ENCODE results near the gene KLK5.

Gene KLK5

DNA sequence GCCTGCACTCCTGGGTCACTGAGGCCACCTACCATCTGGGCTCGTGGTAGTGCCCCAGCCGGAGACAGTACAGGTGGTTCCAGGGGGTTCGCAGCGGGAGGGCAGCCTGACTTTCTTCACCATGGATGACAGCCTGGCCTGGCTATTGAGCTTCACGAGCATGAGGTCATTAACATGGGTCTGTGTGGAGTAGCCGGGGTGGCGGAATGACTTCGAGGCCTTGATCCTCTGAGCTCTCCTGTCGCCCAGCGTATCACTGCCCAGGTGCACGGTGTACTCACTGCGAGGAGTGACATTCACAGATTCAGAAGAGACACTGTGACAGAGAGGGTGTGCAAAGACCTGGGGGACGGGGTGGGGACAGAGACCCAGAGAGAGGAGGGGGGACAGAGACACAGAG, 27.4 kb upstream of the KLK5 start:
- Histone ChIP-seq H3K4me3 (ENCODE audit: low read length) (no peak overlapping the region), H3K4me2 (ENCODE audit: low read depth, low read length) (no peak overlapping the region), H3K79me2 (ENCODE audit: low read length) (no peaks in the 10 kb centered on the region), H3K9me2 (replicated peaks; ENCODE audit: insufficient read depth, low read length) (no peaks in the 10 kb centered on the region), H4K20me1 (ENCODE audit: insufficient read depth, low read length) (no peaks in the 10 kb centered on the region), H3K27ac (ENCODE audit: low read length) (no peak overlapping the region), H2AFZ (ENCODE audit: low read length) (no peak overlapping the region), H3K27me3 (replicated peaks; ENCODE audit: insufficient read depth, low read length) (no peaks in the 10 kb centered on the region; the same call in 1 of the 2 replicates), H3K9ac (ENCODE audit: low read length) (no peak overlapping the region), H3K9me3 (replicated peaks; ENCODE audit: insufficient read depth, low read length) (no peaks in the 10 kb centered on the region), H3F3A (ENCODE audit: insufficient read depth, low read length) (no peaks in the 10 kb centered on the region), H3K4me1 (ENCODE audit: low read length) (no peaks in the 10 kb centered on the region), H3K36me3 (replicated peaks; ENCODE audit: insufficient read depth, low read length) (no peaks in the 10 kb centered on the region)
- TF ChIP-seq EZH2 (optimal IDR thresholded peaks at IDR 0.05; ENCODE audit: low read depth, low read length) (no peak), EZH2phosphoT487 (IDR thresholded peaks at IDR 0.05; ENCODE audit: low read length) (no peak)
- TF ChIP-seq, protein P1, sequence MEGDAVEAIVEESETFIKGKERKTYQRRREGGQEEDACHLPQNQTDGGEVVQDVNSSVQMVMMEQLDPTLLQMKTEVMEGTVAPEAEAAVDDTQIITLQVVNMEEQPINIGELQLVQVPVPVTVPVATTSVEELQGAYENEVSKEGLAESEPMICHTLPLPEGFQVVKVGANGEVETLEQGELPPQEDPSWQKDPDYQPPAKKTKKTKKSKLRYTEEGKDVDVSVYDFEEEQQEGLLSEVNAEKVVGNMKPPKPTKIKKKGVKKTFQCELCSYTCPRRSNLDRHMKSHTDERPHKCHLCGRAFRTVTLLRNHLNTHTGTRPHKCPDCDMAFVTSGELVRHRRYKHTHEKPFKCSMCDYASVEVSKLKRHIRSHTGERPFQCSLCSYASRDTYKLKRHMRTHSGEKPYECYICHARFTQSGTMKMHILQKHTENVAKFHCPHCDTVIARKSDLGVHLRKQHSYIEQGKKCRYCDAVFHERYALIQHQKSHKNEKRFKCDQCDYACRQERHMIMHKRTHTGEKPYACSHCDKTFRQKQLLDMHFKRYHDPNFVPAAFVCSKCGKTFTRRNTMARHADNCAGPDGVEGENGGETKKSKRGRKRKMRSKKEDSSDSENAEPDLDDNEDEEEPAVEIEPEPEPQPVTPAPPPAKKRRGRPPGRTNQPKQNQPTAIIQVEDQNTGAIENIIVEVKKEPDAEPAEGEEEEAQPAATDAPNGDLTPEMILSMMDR (IDR thresholded peaks at IDR 0.05; ENCODE audit: low read length): no peak
- DNase-seq: no peak

DNA sequence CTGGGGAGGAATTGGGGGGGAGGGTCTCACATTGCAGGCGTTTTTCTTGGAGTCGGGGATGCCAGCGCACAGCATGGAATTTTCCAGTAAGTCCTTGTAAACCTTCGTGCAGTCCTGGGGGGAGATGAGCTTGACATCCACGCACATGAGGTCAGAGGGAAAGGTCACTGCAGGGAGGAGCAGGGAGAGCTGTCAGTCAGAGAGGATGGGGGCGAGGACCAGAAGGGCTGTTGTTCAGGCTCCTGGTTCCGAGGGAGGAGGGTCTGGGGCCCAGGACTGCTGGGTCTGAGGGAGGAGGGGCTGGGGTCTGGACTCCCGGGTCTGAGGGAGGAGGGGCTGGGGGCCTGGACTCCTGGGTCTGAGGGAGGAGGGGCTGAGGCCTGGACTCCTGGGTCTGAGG, 26.9 kb upstream of the KLK5 start:
- H3K9me2 ChIP-seq (replicated peaks; ENCODE audit: insufficient read depth, low read length): no peaks in the 10 kb centered on the region
- H3F3A ChIP-seq (ENCODE audit: insufficient read depth, low read length): no peaks in the 10 kb centered on the region
- H4K20me1 ChIP-seq (ENCODE audit: insufficient read depth, low read length): no peaks in the 10 kb centered on the region
- H3K4me1 ChIP-seq (ENCODE audit: low read length): no peaks in the 10 kb centered on the region
- no peak for DNase-seq
- TF ChIP-seq EZH2 (optimal IDR thresholded peaks at IDR 0.05; ENCODE audit: low read depth, low read length) (no peak), EZH2phosphoT487 (IDR thresholded peaks at IDR 0.05; ENCODE audit: low read length) (no peak)
- TF ChIP-seq, protein P1 (IDR thresholded peaks at IDR 0.05; ENCODE audit: low read length): no peak
- H3K27me3 ChIP-seq (replicated peaks; ENCODE audit: insufficient read depth, low read length): no peaks in the 10 kb centered on the region
- no peak overlapping the region for H2AFZ ChIP-seq (ENCODE audit: low read length)
- H3K4me3 ChIP-seq (ENCODE audit: low read length): no peak overlapping the region
- no peaks in the 10 kb centered on the region for H3K79me2 ChIP-seq (ENCODE audit: low read length)
- no peaks in the 10 kb centered on the region for H3K36me3 ChIP-seq (replicated peaks; ENCODE audit: insufficient read depth, low read length)
- H3K4me2 ChIP-seq (ENCODE audit: low read depth, low read length): no peak overlapping the region
- H3K9me3 ChIP-seq (replicated peaks; ENCODE audit: insufficient read depth, low read length): no peaks in the 10 kb centered on the region
- no peak overlapping the region for H3K9ac ChIP-seq (ENCODE audit: low read length)
- no peak overlapping the region for H3K27ac ChIP-seq (ENCODE audit: low read length)

DNA sequence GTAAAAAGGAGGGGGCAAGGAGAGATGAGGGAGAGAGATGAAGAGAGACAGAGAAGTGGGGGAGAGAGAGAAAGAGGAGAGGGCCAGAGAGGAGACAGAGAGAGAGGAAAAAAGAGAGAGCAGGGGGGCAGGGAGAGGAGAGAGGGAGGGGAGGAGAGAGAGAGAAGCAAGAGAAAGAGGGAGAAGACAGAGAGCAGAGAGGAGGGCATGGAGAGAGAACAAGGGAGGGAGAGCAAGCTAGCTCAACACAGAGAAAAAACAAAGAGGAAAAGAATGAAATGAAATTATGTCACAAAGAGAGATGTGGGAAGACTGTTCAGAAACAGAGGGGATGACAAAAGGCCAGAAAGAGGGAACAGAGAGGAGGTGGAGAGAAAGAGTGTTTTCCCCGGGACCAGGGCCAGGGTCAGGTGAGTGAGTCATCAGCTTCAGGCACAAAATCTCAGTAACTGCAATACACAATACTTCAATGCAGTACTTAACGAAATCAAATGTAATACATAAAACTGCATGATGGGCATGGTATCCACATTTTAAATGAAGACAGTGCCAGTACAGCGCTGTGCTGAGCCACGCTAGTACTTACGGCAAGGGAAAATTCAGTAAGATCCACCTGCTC, 26.0 kb upstream of the KLK5 start:
- no peak for TF ChIP-seq EZH2 (optimal IDR thresholded peaks at IDR 0.05; ENCODE audit: low read depth, low read length)
- Histone ChIP-seq H3K36me3 (replicated peaks; ENCODE audit: insufficient read depth, low read length) (no peaks in the 10 kb centered on the region), H3F3A (ENCODE audit: insufficient read depth, low read length) (no peaks in the 10 kb centered on the region), H3K4me1 (ENCODE audit: low read length) (no peaks in the 10 kb centered on the region), H3K4me2 (ENCODE audit: low read depth, low read length) (no peak overlapping the region), H3K9me3 (replicated peaks; ENCODE audit: insufficient read depth, low read length) (no peaks in the 10 kb centered on the region), H4K20me1 (ENCODE audit: insufficient read depth, low read length) (no peaks in the 10 kb centered on the region), H3K9me2 (replicated peaks; ENCODE audit: insufficient read depth, low read length) (no peaks in the 10 kb centered on the region), H3K27ac (ENCODE audit: low read length) (no peak overlapping the region), H3K79me2 (ENCODE audit: low read length) (no peaks in the 10 kb centered on the region), H2AFZ (ENCODE audit: low read length) (no peak overlapping the region), H3K27me3 (replicated peaks; ENCODE audit: insufficient read depth, low read length) (no peaks in the 10 kb centered on the region), H3K9ac (ENCODE audit: low read length) (no peak overlapping the region), H3K4me3 (ENCODE audit: low read length) (no peak overlapping the region)
- no peak for DNase-seq

GRCh38 chr19:50977626-50978025, 24.8 kb upstream of the KLK5 start:
- Histone ChIP-seq H3K79me2 (ENCODE audit: low read length) (no peaks in the 10 kb centered on the region), H3K9me2 (replicated peaks; ENCODE audit: insufficient read depth, low read length) (no peaks in the 10 kb centered on the region), H3K27me3 (replicated peaks; ENCODE audit: insufficient read depth, low read length) (no peaks in the 10 kb centered on the region), H3F3A (ENCODE audit: insufficient read depth, low read length) (no peaks in the 10 kb centered on the region), H3K27ac (ENCODE audit: low read length) (no peak overlapping the region), H4K20me1 (ENCODE audit: insufficient read depth, low read length) (no peaks in the 10 kb centered on the region), H3K4me1 (ENCODE audit: low read length) (no peaks in the 10 kb centered on the region), H3K9ac (ENCODE audit: low read length) (no peak overlapping the region), H3K36me3 (replicated peaks; ENCODE audit: insufficient read depth, low read length) (no peaks in the 10 kb centered on the region), H3K4me2 (ENCODE audit: low read depth, low read length) (no peak overlapping the region), H3K4me3 (ENCODE audit: low read length) (no peak overlapping the region), H2AFZ (ENCODE audit: low read length) (no peak overlapping the region), H3K9me3 (replicated peaks; ENCODE audit: insufficient read depth, low read length) (no peaks in the 10 kb centered on the region)
- DNase-seq: no peak
- TF ChIP-seq, protein P1 (IDR thresholded peaks at IDR 0.05; ENCODE audit: low read length): no peak

Measured in MM.1S (cell line).